GM18507 (cell line): ENCODE measurements around the gene SRRM4.
"Not testable (repeated sequence)": the region's sequence is repeated elsewhere in the genome, so short reads cannot be mapped to it uniquely, and the experiment has no call there.

Source experiments
- DNase-seq: peaks from one replicate; pipeline ENCODE4 v3.0.0; 2011; ENCODE audit warnings: low read depth; ENCODE audit not compliant: insufficient read length; ENCODE audit errors: extremely low spot score
- FAIRE-seq: peaks from 2 replicates; lab custom pipeline; 2011; peaks lifted over from hg19 to GRCh38; lab: Jason Lieb, UNC

The SRRM4 gene

GRCh38 chr12:119006746-119007145 lies 25.4 kb downstream of the SRRM4 start:
- DNase-seq (no peak), FAIRE-seq (no peak)

GRCh38 chr12:119008273-119008672 lies 26.9 kb downstream of the SRRM4 start:
- DNase-seq, FAIRE-seq: not testable (repeated sequence)

- DNase-seq = no peak
- no peak for FAIRE-seq
Measured at GRCh38 chr12:119008691-119009221, 27.4 kb downstream of the SRRM4 start.

- no peak for DNase-seq
Measured at GRCh38 chr12:119011231-119011630, 29.9 kb downstream of the SRRM4 start.

GRCh38 chr12:119012179-119012578 lies 30.8 kb downstream of the SRRM4 start:
- FAIRE-seq = no peak
- no peak for DNase-seq

More at GRCh38 chr12:119011231-119011630, 29.9 kb downstream of the SRRM4 start:
- no peak for FAIRE-seq

GRCh38 chr12:119013023-119013422 lies 31.7 kb downstream of the SRRM4 start:
- DNase-seq (no peak), FAIRE-seq (no peak)

GRCh38 chr12:119014368-119014767 lies 33.0 kb downstream of the SRRM4 start:
- no peak for DNase-seq
- FAIRE-seq = no peak

GRCh38 chr12:119016715-119017114 lies 35.4 kb downstream of the SRRM4 start:
- FAIRE-seq = no peak

GRCh38 chr12:119019166-119019565 lies 37.8 kb downstream of the SRRM4 start:
- DNase-seq (no peak), FAIRE-seq (no peak)

More at GRCh38 chr12:119016715-119017114, 35.4 kb downstream of the SRRM4 start:
- no peak for DNase-seq

GRCh38 chr12:119020406-119021360 lies 39.3 kb downstream of the SRRM4 start:
- no peak for FAIRE-seq
- DNase-seq = no peak

GRCh38 chr12:119024356-119024755 lies 43.0 kb downstream of the SRRM4 start:
- FAIRE-seq (no peak), DNase-seq (no peak)

GRCh38 chr12:119025786-119026185 lies 44.4 kb downstream of the SRRM4 start:
- FAIRE-seq = no peak
- DNase-seq = no peak

GRCh38 chr12:119033332-119033731 lies 52.0 kb downstream of the SRRM4 start:
- DNase-seq, FAIRE-seq: not testable (repeated sequence)

- DNase-seq (no peak), FAIRE-seq (no peak)
Measured at GRCh38 chr12:119036878-119037825, 55.8 kb downstream of the SRRM4 start.

- DNase-seq = no peak
- no peak for FAIRE-seq
Measured at GRCh38 chr12:119044094-119044493, 62.8 kb downstream of the SRRM4 start.

- DNase-seq (no peak), FAIRE-seq (no peak)
Measured at GRCh38 chr12:119047641-119048040, 66.3 kb downstream of the SRRM4 start.

- no peak for DNase-seq
- FAIRE-seq = no peak
Measured at GRCh38 chr12:119050663-119051062, 69.3 kb downstream of the SRRM4 start.

GRCh38 chr12:119051474-119051873 lies 70.1 kb downstream of the SRRM4 start:
- no peak for FAIRE-seq

GRCh38 chr12:119052001-119052400 lies 70.7 kb downstream of the SRRM4 start:
- no peak for DNase-seq
- FAIRE-seq = no peak

More at GRCh38 chr12:119051474-119051873, 70.1 kb downstream of the SRRM4 start:
- no peak for DNase-seq

- FAIRE-seq = no peak
Measured at GRCh38 chr12:119055977-119056376, 74.6 kb downstream of the SRRM4 start.

More at GRCh38 chr12:119055977-119056376, 74.6 kb downstream of the SRRM4 start:
- DNase-seq = no peak
